ENCODE data around the gene TBC1D22A. TPM values are rescaled to one million over a fixed set of nuclear protein-coding genes. Genes with fewer than 3 reads are reported as not detected.

The TBC1D22A gene
- total RNA-seq, 2 experiments from 2014 or later, result 22.3 to 43.9 TPM

DNA sequence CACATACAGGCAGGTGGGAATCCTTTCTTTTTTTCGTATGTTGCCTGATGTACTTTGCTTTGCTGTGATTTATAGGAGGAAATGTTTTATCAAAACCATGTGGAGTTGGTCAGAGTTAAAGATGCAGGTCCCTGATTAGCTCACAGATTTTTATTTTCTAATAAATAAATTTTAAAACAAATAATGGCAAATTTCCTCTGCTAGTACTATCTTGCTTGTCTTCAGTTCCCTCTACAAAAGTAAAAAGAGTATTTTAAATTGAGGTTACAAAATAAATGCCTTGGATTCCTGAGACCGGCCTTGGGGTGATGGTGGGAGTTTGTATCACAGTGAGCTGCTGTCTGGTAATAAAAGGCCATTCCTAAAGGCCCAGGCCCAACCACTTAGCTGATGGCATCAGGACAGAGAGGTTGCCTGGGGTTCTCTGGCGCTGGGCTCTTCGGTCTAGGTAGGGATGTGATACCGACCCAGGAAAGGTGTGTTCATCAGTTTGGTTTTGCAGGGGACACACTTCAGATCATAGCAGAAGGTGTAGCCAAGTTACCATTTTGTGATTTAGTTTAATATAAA, 129.0 kb downstream of the TBC1D22A start:
- Histone ChIP-seq H3K79me2 (ENCODE audit: insufficient read depth, low read depth, low read length) (no peaks in the 10 kb centered on the region), H3K36me3 (ENCODE audit: insufficient read depth, low read length) (peaks cover 31% of the 10 kb centered on the region)

DNA sequence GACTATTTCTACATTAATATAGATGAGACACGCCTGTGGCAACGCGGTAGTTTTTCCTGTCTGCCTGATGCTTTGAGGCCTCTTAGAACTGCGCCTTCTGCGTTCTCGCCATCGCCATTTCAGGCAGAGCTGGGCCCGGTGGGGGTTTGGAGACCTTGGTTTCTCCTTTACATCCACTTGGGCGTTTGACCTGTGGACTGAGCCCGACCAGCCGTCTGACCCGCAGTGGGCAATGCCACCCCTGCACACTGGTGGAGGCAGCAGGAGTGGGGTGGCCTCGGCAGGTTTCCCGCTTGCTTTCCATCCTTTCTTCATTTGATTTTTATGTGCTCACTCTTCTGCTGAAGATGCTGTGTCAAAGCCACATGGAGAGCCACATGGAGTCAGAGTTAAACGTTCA, 130.4 kb downstream of the TBC1D22A start:
- H3K4me2 ChIP-seq (ENCODE audit: low read length), result no peak overlapping the region
- no peaks in the 10 kb centered on the region for H4K20me1 ChIP-seq (ENCODE audit: insufficient read depth, low read length)
- BruUV-seq (replicated peaks), result no TSS peak
- no peak overlapping the region for H2AFZ ChIP-seq (ENCODE audit: low read length)
- H3K4me1 ChIP-seq (ENCODE audit: insufficient read depth, low read length, poor library complexity, severe bottlenecking), result no peaks in the 10 kb centered on the region
- no peaks in the 10 kb centered on the region for H3K79me2 ChIP-seq (ENCODE audit: insufficient read depth, low read depth, low read length)
- H3K4me3 ChIP-seq (ENCODE audit: low read depth, low read length, poor library complexity, severe bottlenecking), result no peak overlapping the region
- no peaks in the 10 kb centered on the region for H3K9me3 ChIP-seq (ENCODE audit: low read length)
- POLR2A ChIA-PET, result no interaction called here
- H3K27ac ChIP-seq (ENCODE audit: low read depth, low read length, poor library complexity, severe bottlenecking), result no peak overlapping the region
- H3K9me2 ChIP-seq (ENCODE audit: insufficient read depth, low read length), result no peaks in the 10 kb centered on the region
- DNase-seq (ENCODE audit: low spot score), result no peak
- intact Hi-C loops (cut with micrococcal nuclease; ENCODE audit: unreplicated experiment), result no loop called here
- CTCF ChIA-PET (ENCODE audit: unreplicated experiment), result no interaction called here
- TF ChIP-seq, protein P1, sequence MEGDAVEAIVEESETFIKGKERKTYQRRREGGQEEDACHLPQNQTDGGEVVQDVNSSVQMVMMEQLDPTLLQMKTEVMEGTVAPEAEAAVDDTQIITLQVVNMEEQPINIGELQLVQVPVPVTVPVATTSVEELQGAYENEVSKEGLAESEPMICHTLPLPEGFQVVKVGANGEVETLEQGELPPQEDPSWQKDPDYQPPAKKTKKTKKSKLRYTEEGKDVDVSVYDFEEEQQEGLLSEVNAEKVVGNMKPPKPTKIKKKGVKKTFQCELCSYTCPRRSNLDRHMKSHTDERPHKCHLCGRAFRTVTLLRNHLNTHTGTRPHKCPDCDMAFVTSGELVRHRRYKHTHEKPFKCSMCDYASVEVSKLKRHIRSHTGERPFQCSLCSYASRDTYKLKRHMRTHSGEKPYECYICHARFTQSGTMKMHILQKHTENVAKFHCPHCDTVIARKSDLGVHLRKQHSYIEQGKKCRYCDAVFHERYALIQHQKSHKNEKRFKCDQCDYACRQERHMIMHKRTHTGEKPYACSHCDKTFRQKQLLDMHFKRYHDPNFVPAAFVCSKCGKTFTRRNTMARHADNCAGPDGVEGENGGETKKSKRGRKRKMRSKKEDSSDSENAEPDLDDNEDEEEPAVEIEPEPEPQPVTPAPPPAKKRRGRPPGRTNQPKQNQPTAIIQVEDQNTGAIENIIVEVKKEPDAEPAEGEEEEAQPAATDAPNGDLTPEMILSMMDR (conservative IDR thresholded peaks at IDR 0.05; ENCODE audit: low read length), result no peak
- no peak for TF ChIP-seq EZH2phosphoT487 (IDR thresholded peaks at IDR 0.05; ENCODE audit: borderline replicate concordance, low read depth, low read length)
- peaks cover 42% of the 10 kb centered on the region for H3K36me3 ChIP-seq (ENCODE audit: insufficient read depth, low read length)

More for the DNA sequence above, 129.0 kb downstream of the TBC1D22A start:
- Histone ChIP-seq H2AFZ (ENCODE audit: low read length) (no peak overlapping the region), H3K9me2 (ENCODE audit: insufficient read depth, low read length) (no peaks in the 10 kb centered on the region), H3K4me1 (ENCODE audit: insufficient read depth, low read length, poor library complexity, severe bottlenecking) (no peaks in the 10 kb centered on the region), H3K4me2 (ENCODE audit: low read length) (no peak overlapping the region), H4K20me1 (ENCODE audit: insufficient read depth, low read length) (no peaks in the 10 kb centered on the region), H3K9me3 (ENCODE audit: low read length) (no peaks in the 10 kb centered on the region), H3K4me3 (ENCODE audit: low read depth, low read length, poor library complexity, severe bottlenecking) (no peak overlapping the region), H3K27ac (ENCODE audit: low read depth, low read length, poor library complexity, severe bottlenecking) (no peak overlapping the region)
- ChIA-PET CTCF (ENCODE audit: unreplicated experiment) (no interaction called here), POLR2A (no interaction called here)
- no TSS peak for BruUV-seq (replicated peaks)
- intact Hi-C loops (cut with micrococcal nuclease; ENCODE audit: unreplicated experiment), result no loop called here
- no peak for DNase-seq (ENCODE audit: low spot score)
- no peak for TF ChIP-seq EZH2phosphoT487 (IDR thresholded peaks at IDR 0.05; ENCODE audit: borderline replicate concordance, low read depth, low read length)
- TF ChIP-seq, protein P1 (conservative IDR thresholded peaks at IDR 0.05; ENCODE audit: low read length), result no peak

DNA sequence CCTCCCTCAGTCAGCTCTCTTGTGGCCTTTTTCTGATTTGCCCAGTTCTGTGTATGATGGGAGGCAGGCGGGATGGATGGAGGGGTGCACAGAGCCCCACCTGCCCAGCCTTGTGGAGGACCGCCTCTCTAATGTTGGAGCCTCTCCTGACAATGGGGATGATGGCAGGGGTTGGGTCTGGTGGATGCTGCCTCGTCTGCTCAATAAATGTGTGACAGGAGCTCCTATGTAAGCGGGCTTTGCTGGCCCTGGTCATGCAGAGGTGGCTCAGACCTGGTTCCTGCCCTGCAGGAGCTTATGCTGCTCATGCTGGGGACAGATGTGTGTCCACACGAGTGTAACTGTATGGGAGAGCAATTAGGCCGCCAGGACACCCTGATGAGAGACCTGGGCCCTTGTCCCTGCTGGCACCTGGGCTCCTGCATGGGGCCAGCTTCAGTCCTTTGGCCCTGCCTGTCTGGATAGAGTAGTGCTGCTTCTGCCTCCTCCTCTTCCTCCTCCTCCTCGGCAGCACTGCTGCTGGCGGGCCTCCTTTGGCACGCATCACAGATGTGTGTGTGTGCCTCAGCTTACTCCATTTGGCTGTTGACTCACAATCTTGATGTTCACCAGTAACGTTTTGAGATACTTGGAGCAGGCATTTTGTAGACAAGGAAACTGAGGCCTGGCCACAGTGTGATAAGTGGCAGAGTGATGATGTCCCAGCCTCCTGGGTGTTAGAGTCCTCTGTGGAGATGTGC, 131.0 kb downstream of the TBC1D22A start:
- Histone ChIP-seq H3K36me3 (ENCODE audit: insufficient read depth, low read length) (peaks cover 47% of the 10 kb centered on the region), H3K27ac (ENCODE audit: low read depth, low read length, poor library complexity, severe bottlenecking) (no peak overlapping the region), H3K4me2 (ENCODE audit: low read length) (no peak overlapping the region), H3K4me1 (ENCODE audit: insufficient read depth, low read length, poor library complexity, severe bottlenecking) (no peaks in the 10 kb centered on the region), H4K20me1 (ENCODE audit: insufficient read depth, low read length) (no peaks in the 10 kb centered on the region), H3K9me2 (ENCODE audit: insufficient read depth, low read length) (no peaks in the 10 kb centered on the region), H2AFZ (ENCODE audit: low read length) (no peak overlapping the region), H3K79me2 (ENCODE audit: insufficient read depth, low read depth, low read length) (no peaks in the 10 kb centered on the region), H3K4me3 (ENCODE audit: low read depth, low read length, poor library complexity, severe bottlenecking) (no peak overlapping the region), H3K9me3 (ENCODE audit: low read length) (no peaks in the 10 kb centered on the region)
- no peak for DNase-seq (ENCODE audit: low spot score)
- no TSS peak for BruUV-seq (replicated peaks)
- ChIA-PET CTCF (ENCODE audit: unreplicated experiment) (no interaction called here), POLR2A (no interaction called here)
- no peak for TF ChIP-seq EZH2phosphoT487 (IDR thresholded peaks at IDR 0.05; ENCODE audit: borderline replicate concordance, low read depth, low read length)
- TF ChIP-seq, protein P1 (conservative IDR thresholded peaks at IDR 0.05; ENCODE audit: low read length), result no peak
- intact Hi-C loops (cut with micrococcal nuclease; ENCODE audit: unreplicated experiment), result no loop called here

All from OCI-LY7 (cell line).